GM19239 (cell line): ENCODE data around the gene KCNN3.

Source experiments
- DNase-seq: peaks from one replicate; pipeline ENCODE4 v3.0.0; 2011; ENCODE audit warnings: low spot score; ENCODE audit not compliant: insufficient read length
- FAIRE-seq: peaks from 2 replicates; lab custom pipeline; 2011; peaks lifted over from hg19 to GRCh38; lab: Jason Lieb, UNC

The KCNN3 gene

DNA sequence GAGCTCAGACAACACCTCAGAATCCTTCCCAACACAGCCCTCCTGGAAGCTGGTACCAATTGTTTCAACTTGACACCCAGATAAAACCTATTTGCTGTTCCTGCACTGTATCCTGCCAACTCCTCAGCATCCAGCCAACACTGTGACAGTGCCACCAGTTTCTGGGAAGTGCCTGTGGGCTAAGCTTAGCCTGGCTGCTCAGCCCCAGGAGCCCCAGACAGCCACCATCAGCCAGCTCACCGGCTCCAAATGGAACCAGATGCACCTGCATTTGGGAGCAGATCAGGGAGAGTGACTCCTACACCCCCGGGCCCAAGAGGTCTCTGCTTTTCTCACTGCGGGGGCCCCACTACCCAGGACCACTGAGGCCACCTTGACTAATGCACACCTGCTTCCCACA lies 24.9 kb downstream of the KCNN3 start:
- DNase-seq: no peak
- peak; percentile 40 for FAIRE-seq

DNA sequence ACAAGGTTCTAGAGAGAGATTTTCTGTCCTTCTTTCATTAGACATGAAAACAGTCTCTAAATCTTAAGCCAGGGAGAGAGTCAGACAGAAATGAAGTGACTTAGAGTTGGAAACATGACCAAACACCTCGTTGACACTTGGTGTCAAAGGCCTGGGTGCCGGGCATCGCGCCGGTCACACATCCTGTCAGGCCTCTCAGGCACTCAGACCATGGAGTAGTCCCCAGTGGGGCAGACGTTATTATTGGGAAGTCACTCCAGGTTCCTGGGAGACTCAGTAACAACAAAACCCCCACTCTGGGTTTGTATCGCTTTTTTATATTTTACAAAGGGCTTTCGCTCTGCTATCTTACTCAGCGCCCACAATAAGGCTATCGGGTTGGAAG lies 25.8 kb downstream of the KCNN3 start:
- peak; percentile 23 for FAIRE-seq

DNA sequence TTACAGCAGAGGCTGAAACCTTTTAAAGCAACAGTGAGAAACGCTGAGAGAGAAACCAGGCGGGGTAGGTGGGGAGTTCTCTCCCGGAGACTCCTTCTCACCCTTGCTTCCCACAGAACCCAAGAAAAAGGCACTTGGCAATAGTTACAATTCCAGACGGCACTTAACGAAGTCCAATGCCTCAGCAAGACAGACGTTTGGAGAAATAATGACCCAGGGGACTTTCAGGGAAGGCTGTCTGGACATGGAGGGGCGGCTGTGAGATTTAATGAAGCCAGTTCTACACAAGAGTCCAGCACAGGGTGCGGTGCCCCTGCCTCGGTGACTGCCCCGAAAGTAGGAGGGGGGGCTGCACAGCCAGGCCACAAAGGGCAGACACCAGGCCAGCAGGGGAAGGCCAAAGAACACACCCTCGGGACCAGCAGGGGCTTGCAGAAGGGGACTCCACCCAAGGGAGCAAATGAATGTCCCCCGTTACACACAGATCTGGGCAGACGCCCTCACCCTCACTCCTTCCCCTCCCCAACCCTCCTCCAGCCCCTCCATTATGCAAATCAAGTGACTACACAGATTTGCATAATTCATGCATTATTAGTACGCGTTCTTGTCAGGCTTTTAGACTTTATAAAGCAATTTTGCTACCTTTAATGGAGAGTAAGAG lies 26.3 kb downstream of the KCNN3 start:
- DNase-seq (no peak), FAIRE-seq (peak; percentile 26)

More for the DNA sequence above, 25.8 kb downstream of the KCNN3 start:
- no peak for DNase-seq

DNA sequence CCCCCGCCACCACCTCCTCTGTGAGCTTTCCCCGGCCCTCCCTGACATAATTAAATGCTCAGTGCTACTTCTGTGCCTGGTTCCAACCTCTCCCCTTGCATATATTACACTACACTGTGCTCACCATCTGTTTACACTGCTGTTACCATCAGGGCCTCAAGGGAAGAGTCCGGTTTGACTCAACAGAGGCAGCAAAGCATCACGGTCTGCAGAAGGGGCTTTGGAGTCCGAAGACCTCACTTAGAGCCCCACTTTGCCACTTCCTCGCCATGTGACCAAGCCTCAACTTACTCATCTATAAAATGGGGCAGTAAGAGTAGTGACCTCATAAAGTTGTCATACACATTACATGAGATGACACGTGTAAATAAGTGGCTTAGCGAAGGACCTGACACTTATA lies 27.4 kb downstream of the KCNN3 start:
- DNase-seq (no peak), FAIRE-seq (peak; percentile 28)

DNA sequence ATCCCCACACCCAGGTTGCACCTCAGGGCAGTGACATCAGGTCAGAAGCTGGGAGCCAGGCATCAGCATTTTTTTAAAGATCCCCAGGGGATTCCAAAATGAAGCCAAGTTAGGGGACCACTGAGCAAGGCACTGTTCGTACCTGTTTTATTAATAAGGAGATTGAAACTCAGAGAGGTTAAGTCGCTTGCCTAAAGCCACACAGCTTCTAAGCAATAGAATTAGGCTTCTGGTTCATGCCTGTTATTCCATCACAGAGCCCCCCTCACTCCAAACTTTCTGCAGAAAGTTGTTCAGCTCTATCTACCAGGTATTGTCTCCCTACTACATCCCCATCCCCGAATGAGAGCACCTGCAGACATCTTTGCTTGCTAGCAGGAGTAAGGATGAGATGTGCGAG lies 28.7 kb downstream of the KCNN3 start:
- no peak for DNase-seq
- FAIRE-seq: no peak

DNA sequence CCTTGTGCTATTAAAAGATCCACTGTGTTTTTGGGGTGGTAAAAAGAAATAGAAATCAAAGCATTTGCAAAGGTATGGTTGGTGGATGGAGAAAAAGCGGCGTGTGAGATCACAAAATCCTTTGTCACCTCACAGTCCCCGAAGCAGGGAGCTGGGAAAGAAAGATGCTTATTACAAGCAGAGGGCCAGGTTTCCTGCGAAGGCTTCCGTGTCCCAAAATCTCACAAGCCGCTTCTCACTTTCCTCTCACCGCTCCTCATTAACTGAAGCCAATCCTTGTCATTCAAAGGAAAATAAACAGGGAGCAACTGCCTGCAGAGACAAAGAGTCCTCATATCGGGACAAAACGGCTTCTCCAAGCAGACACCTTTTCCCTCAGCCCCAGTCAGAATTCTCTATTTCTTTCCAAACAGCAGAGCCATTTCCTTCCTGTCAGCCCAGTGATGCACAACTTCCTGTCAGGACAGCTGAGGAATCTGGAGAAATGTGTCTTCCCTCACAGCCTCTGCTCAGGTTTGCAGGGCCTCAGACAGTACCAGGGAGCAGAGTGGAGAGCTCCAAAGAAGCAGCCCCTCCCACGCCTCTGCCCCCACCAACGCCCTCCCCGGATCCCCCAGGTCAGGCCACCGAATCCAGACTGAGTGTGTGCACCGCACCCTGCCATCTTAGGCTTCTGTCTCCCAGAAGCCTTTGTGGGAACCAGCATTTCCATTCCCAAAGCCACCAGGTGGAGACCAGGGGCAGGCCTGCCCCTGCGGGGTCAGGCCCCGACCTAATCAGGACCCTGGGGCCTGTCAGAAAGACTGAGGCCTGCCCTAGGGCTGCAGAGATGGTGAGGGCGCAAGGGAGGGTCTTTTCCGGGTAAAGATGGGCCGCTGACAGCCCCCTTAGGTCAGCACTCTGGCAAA lies 29.6 kb downstream of the KCNN3 start:
- no peak for FAIRE-seq
- DNase-seq: no peak

DNA sequence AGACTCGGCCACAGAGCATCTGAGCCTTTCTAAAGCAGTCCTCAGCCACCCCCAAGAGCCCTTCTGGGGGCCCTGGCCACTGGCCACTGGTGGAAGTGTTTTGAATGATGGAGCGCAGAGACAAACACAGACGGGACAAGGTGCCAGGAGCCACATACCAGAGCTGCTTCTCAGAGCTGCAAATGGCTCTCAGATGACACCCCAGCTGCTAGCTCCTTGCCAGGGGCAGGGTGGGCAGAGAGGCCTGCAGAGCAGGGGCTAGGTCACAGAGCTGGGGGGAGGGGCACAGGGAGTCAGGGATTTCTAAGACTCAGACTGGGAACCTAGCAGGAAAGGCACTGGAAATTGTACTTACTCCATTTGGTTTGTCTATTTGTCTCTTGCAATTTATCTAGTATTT lies 30.4 kb downstream of the KCNN3 start:
- FAIRE-seq (no peak), DNase-seq (no peak)

DNA sequence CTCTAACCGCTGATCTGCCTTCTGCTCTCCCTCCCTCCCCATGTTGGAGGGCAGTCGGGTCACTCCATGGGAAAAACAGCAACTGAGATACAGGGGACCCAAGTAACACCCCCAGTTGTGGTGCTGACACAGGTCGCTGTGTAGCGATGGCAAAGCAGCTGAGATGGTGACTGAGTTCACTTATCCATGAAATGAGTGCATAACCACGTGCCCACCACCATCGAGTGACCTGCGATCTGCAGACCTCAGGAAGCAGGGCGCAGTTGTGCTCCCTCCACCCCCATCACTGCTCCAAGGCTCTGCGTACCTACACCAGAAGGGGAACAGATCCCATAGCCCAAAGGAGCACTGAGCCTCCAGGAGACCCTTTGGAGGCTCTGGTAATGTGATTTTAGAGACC lies 31.1 kb downstream of the KCNN3 start:
- DNase-seq (no peak), FAIRE-seq (no peak)

DNA sequence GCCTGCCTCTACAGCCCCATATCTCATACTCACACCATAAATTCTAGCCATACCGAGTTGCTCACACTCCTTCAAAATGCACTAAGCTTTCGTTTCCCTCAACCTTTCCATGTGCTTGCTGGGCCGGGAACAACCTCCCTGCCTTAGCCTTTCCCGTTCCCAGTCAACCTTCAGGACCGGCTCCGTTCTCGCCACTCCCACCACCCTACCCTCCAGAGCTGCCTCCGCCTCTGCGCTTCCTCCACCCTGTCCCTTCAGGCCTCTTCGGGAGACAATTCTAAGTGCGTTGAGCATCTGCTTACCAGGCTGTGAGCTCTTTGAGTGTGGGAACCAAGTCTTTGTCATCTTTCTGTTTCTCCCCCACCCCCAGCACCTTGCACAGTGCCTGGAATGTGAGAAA lies 31.6 kb downstream of the KCNN3 start:
- no peak for DNase-seq
- no peak for FAIRE-seq

DNA sequence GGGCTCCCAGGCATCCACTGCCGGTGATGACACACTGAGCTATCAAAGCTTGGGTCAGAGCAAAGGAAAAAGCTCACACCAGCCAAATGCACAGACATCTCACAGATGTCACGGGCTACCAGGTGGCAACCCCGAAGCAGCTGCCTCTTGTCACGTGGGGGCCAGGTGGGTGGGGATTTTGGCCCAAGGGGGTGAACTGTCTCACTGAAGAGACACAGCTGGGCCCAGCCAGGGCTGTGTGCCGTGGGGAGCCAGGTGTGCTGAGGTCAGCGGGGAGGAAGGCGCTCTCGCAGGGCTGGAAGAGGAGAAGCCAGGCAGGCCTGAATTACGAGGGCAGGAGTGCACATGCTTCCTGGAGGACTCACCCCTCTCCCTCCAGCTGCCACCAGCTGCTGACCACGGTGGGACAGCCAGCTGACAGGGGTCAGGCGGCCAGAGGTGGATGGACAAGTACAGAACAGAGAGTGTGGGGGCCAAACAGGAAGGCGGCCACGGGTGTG lies 32.4 kb downstream of the KCNN3 start:
- peak; percentile 69 for DNase-seq
- FAIRE-seq: peak; percentile 91

DNA sequence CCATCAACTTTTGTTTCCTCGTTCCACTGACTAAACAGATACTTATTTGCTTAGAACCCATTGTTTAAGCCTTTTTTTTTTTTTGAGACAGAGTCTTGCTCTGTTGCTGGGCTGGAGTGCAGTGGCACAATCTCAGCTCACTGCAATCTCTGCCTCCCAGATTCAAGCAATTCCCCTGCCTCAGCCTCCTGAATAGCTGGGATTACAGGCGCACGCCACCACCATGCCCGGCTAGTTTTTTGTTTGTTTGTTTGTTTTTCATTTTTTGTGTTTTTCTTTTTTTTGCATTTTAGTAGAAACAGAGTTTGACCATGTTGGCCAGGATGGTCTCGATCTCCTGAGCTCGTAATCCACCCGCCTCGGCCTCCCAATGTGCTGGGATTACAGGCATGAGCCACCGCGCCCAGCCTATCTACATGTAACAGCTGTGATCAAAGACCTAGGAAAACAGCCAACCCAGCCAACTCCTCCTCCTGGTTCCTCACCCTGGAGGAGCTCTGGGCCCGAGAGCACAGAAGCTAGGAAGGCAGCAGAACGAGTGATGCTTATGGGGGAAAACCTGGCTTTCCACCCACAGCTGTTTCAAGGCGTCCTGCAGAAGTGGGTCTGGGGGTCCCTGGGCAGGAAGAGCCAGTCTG lies 32.9 kb downstream of the KCNN3 start:
- FAIRE-seq (no peak), DNase-seq (no peak)

DNA sequence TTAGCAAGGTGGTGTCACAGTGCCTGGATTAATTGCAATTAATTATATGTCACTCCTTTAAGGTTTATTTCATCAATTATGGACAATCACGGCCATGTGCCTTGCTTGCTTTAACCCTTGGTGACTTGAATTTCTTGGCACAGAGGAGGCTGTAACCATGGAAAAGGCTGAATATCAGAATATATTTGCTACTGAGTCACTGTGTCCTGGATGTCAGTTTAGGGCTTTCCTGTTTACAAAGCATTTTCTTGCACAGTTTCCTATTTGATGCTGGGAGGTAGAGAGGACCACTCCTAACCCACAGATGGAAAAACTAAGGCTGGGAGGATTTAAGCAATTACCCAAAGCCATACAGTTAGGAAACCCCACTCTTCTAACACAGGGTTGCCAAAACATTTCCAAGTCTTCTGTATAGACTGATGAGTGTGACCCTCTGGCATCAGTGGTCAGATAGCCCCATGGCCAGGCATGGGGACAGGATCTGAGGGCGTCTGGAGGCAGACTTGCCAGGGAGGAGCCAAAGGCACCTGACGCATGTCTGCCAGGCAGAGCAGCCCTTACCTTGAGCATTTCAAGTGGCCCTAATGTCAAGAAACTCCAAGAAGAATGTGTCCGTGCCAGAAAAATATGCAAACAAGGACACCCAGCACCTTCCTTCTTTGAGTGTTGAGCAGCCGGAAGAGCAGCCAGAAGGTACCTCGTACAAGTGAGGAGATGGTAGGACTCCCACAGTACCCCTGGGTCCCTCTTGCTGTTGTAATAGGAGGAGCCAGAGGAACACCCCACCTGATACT lies 34.4 kb downstream of the KCNN3 start:
- no peak for FAIRE-seq

DNA sequence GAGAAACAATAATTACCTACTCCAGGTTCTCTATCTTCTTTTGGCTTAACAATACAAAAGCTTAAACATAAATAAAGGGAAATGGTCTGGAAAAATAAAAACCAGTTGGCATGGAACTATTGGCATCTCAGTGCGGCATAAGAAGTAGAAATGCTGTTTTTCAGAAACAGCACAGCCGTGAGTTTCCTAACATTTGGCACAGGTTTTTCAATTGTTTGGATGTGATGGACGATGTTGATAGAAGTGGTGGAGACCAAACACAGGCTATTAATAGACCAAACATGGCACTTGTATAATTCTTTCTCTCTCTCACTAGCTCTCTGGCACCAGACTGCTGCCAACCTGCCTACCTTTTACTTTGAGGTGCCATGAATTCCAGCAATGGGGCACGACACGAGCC lies 36.2 kb downstream of the KCNN3 start:
- DNase-seq (no peak), FAIRE-seq (no peak)

More for the DNA sequence above, 34.4 kb downstream of the KCNN3 start:
- DNase-seq: no peak

DNA sequence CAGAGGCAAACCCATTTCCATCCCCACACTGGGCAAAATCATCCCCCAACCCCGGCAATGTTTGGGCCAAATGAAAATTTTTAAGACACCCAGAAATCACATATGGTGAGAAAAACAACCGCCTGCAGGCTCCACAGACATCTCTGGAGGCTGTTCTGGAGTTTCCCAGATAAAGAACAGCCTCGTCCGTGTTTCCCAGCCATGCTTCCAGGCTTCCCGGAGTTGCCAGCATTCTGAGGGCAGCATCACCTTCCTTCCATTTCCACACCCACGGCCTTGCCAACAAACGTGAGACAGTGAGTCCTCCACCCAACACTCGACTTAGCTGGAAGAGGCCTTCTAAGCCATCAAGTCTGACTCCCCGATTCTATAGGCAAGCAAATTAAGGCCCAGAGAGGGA lies 36.9 kb downstream of the KCNN3 start:
- DNase-seq: no peak
- FAIRE-seq: no peak

DNA sequence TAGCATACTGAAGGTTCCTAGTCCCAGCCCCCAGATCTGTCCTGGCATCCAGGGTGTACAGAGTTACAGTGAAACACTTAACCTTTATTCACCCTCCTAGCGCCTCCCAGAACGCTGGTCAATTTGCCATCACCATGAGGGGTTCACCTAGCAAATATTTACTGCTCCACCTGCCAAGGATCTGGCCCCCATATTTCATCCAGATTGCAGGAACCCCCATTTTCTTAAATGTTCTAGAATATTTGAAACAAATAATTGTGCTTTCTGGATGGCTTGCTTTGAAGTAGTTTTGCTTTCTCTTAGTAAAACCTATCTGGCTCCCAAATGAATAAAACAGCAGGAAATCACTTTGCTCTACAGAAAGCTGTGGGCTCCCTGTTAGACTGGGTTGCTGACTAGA lies 37.7 kb downstream of the KCNN3 start:
- no peak for DNase-seq
- FAIRE-seq: no peak

DNA sequence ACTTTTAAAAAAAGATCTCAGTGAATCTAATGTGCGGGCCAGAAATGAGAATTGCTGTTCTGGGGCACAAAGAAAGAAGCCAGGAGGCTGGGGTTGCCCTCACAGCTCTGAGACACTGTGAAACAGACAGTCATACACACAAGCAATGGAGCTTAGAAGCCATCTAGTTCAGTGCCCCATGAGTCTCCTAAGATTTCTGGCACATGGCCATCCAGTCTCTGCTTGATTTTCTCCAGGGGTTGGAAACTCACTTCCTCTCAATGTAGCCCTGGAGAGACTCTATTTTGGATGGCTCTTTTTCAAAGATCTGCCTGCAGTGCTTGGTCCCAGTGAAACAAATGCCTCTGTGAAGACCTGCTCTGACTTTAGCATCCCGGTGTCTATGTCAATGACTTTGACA lies 38.6 kb downstream of the KCNN3 start:
- FAIRE-seq: no peak
- DNase-seq: no peak

DNA sequence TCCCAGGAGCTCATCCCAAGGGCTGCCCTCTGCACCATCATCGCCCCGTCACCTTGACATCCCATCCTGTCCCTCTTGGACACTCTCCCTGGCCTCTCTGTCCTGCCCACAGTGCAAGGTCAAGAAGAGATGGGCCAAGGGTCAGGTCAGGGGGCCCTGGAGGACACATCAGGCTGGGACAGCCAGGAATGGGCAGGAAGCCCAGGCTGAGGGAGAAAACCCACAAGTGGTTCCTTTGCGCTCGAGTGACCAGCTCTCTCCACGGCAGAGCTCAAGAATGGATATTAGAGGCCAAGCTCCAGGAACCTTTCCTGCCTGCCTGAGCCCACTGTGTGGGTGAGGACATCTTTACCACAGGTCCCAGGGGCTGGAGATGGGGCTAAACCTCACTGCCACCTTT lies 41.0 kb downstream of the KCNN3 start:
- no peak for FAIRE-seq
- DNase-seq: no peak

DNA sequence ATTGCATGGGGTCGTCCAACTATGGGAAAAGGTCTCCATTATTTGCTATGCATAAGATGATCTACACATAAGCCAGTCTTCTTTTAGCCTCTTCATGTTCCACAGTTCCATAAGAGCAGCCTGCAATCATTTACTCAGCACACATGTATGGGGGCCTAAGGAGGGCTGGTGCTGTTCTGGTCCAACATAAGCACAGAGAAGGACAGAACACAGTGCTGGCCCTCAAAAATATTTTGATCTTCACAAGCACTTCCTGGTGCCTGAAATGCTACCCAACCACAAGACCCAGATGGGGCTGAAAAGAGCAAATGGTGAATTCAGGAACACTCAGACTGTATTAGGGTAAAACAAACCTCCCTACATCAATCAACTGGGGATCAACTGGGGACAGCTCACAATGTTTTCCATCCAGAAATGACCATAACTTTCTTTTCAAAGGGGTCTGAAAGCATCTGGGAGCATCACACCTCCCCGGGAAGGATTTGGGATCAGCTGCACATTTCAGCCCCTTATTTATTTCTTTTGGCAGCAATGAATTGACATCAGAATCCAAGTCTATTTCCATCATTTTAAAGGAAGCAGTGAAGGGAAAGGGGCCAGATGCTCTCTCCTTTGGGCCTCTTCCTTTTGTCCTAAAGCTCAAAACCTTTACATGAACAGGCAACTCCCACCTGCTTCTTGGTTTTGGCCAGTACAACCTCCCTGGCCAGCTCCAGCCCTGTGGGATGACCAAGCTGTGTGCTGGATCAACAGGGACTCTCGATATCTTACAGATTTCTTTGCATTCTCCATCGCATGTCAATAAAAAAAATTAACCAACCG lies 45.7 kb downstream of the KCNN3 start:
- FAIRE-seq: peak; percentile 21
- DNase-seq: no peak

DNA sequence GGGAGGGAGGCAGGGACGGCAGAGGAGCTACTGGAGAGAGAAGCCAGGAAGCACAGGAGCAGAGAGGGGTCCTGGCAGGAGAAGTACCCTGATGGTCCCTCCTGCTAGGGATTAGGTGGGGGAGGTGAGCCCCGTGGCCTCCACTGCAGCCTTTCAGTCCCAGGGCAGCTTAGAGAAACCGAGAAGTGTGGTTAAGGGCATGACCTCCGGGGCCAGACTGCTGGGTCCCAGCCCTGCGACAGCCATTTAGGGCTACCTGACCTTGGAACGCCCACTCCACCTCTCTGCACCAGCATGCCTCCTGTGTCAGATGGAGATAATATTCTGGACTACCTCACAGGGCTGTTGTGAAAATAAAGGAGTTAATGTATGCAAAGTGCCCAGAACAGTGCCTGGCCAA lies 47.4 kb downstream of the KCNN3 start:
- no peak for DNase-seq
- FAIRE-seq: peak; percentile 42
